ENCODE data around the gene FOXL1. TPM values are rescaled to one million over a fixed set of nuclear protein-coding genes. Genes with fewer than 3 reads are reported as not detected.
"Not testable (repeated sequence)": the region's sequence is repeated elsewhere in the genome, so short reads cannot be mapped to it uniquely, and the experiment has no call there.

Gene FOXL1
- total RNA-seq, 8 experiments from 2014 or later, result 0.09 to 12.6 (median 0.38) TPM; not detected in 1

DNA sequence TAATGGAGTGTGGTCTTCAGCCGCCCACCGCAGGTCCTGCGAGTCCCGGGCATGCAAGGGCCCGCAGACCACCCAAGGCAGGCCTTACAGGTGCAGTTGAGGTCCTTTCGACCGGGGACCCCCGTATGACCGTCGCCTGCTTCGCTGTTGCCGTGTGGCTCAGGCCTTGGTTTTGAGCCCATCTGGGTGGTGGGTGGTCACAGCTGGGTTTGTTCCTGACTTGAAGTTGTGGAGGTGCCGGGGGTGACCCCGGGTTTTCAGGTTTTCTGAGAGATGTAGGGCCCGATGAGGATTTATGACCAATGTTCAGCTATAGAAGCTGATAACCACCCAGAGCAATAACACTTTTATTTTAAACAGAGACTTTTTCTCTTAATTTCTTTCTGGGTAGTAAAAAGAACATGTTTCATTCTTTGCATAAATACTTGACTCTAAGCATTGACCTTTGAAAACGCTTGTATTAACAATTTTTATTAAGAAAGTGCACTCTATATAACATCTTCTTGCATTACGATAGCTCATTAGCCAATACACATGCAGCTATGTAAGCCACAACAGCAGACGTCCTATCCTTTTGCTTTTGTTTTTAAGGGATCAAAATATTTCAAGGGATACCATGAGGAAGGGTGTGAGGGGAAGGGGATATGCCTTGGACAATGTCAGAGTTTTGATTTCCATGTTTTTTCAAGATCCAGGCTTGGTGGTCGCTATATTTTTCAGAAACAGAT lies 1.9 kb downstream of the FOXL1 start:
- H3K27ac ChIP-seq, result no peak overlapping the region
- ATAC-seq (replicated peaks in 6 of 8), result no peak
- no peak overlapping the region for H3K4me3 ChIP-seq
- peaks cover 0 to 15% of the 10 kb centered on the region in 2 donors for H3K4me1 ChIP-seq (replicated peaks in 1 of 2)
- in situ Hi-C loops (cut with MboI; ENCODE audit: low pct_unique_long_range_greater_than_20kb in 2 of 9, low sequenced_read_pairs in 9 of 9, unreplicated experiment in 9 of 9), result loop anchor here in 2 of 9 experiments (25.0 kb wide), 2 partner anchors 182 to 232 kb away; no protein-coding TSS in a partner anchor
- 15 to 81% (median 66%) methylated on average over 1 to 15 of the region's 19 CpGs for WGBS, 10 experiments

DNA sequence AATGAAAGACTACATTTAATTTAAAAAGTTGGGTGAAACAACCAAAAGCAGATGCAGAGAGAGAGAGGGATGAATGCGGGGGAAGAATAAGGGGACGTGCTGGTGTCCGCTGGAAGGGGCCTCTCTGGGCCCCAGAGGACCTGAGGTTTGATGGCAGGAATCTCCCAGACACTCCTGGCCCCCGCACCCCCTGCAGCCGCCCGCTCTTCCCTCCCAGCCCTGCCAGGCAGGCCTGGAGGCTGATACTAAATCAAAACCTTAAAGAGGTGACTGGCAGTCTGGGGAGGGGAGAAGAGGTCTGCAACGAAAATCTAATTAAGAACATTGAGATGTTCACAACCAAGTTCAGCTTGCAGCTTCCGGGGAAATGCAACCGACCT lies 2.4 kb downstream of the FOXL1 start:
- H3K4me1 ChIP-seq (replicated peaks in 1 of 2), result peaks cover 0 to 12% of the 10 kb centered on the region in 2 donors
- no peak overlapping the region for H3K27ac ChIP-seq
- no peak for ATAC-seq (replicated peaks in 6 of 8)
- in situ Hi-C loops (cut with MboI; ENCODE audit: low pct_unique_long_range_greater_than_20kb in 2 of 9, low sequenced_read_pairs in 9 of 9, unreplicated experiment in 9 of 9), result loop anchor here in 2 of 9 experiments (25.0 kb wide), 2 partner anchors 182 to 232 kb away; no protein-coding TSS in a partner anchor
- WGBS, 10 experiments, result 50 to 86% (median 80%) methylated on average over 1 to 4 of the region's 9 CpGs; no CpG with 5 or more reads in 3 of the 10 experiments
- no peak overlapping the region for H3K4me3 ChIP-seq

DNA sequence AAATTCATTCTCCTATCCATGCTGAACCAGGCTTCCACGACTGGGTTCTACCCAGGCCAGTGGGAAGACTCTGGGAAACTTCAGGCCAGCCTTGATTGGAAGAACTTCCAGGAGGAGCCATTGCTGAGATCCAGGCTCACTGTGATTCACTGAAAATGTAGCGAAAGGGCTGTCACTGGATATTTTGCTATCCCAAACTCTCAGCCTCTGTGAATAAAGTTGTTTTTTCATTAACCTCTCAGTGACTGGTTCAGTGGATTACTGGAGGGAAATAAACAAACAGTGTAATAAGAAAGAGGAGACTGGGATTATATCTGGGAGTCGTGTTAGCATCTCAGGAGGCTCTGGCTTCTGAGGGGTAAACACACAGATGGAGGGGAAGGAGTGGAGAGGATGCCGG lies 3.1 kb downstream of the FOXL1 start:
- Histone ChIP-seq H3K4me1 (replicated peaks in 1 of 2) (peaks cover 0 to 12% of the 10 kb centered on the region in 2 donors), H3K27ac (no peak overlapping the region), H3K4me3 (no peak overlapping the region)
- in situ Hi-C loops (cut with MboI; ENCODE audit: low pct_unique_long_range_greater_than_20kb in 2 of 9, low sequenced_read_pairs in 9 of 9, unreplicated experiment in 9 of 9), result loop anchor here in 2 of 9 experiments (25.0 kb wide), 2 partner anchors 181 to 231 kb away; no protein-coding TSS in a partner anchor
- WGBS, 10 experiments, result 50 to 100% (median 75%) methylated on average over 1 to 4 of the region's 4 CpGs; no CpG with 5 or more reads in 2 of the 10 experiments
- ATAC-seq (replicated peaks in 6 of 8), result no peak

DNA sequence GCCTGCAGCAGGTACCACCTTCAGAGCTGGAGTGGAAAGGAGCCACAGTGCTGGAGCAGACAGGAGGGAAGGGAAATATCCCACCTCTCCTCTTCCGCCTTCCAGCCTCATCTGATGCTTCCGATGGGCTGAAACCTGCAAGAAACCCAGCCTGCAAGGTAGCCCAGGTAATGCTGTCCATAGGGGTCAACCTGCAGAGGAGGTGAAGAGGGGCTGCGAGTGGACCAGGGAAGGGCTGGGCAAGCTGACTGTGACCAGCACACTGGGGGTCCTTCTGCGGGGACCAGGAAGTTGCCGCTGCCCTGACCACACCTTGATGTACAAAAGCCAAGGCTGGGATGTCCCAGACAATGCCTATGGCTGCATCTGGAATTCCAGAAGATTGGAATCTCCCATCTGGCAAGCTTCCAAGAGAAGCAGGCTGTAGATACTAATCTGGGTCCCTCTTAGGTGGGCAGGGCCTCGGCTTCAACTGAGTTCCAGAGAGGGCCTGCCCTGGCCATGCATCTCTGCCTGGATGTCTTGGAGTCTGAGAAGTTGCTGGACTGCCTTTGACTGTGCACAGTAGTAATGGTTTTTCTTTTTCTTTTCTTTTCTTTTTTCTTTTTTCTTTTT lies 5.8 kb downstream of the FOXL1 start:
- WGBS, 10 experiments, result 0 to 100% (median 83%) methylated on average over 1 to 2 of the region's 6 CpGs; no CpG with 5 or more reads in 3 of the 10 experiments
- in situ Hi-C loops (cut with MboI; ENCODE audit: low pct_unique_long_range_greater_than_20kb in 2 of 9, low sequenced_read_pairs in 9 of 9, unreplicated experiment in 9 of 9), result loop anchor here in 2 of 9 experiments (25.0 kb wide), 2 partner anchors 178 to 228 kb away; no protein-coding TSS in a partner anchor
- peak in 1 of 8 experiments; percentile 44 for ATAC-seq (replicated peaks in 6 of 8)
- H3K4me1 ChIP-seq (replicated peaks in 1 of 2), result no peaks in the 10 kb centered on the region
- H3K4me3 ChIP-seq, result no peak overlapping the region
- H3K27ac ChIP-seq, result no peak overlapping the region

- ATAC-seq (replicated peaks in 6 of 8), result no peak
- Histone ChIP-seq H3K4me3 (no peak overlapping the region), H3K4me1 (replicated peaks in 1 of 2) (no peaks in the 10 kb centered on the region), H3K27ac (no peak overlapping the region)
- WGBS, 10 experiments, result 26 to 100% (median 78%) methylated on average over 1 to 10 of the region's 12 CpGs
- in situ Hi-C loops (cut with MboI; ENCODE audit: low pct_unique_long_range_greater_than_20kb in 2 of 9, low sequenced_read_pairs in 9 of 9, unreplicated experiment in 9 of 9), result loop anchor here in 2 of 9 experiments (25.0 kb wide), 2 partner anchors 177 to 227 kb away; no protein-coding TSS in a partner anchor
Observed at GRCh38 chr16:86584726-86585721, 6.7 kb downstream of the FOXL1 start.

GRCh38 chr16:86585821-86586611 lies 7.7 kb downstream of the FOXL1 start:
- no peak overlapping the region for H3K4me3 ChIP-seq

DNA sequence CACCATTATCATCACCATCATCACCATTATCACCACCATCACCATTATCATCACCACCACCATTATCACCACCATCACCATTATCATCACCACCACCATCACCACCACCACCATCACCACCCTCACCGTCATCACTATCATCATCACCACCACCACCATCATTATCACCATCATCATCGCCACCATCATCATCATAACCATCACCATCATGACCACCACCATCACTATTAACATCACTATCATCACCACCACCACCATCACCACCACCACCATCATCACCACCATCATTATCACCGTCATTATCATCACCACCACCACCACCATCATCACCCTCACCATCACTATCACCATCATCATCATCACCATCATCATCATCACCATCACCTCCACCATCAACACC lies 9.1 kb downstream of the FOXL1 start:
- no peak overlapping the region for H3K4me3 ChIP-seq
- WGBS, 10 experiments, result 72 to 100% (median 89%) methylated on average over 1 to 3 of the region's 3 CpGs; no CpG with 5 or more reads in 2 of the 10 experiments
- no peak for ATAC-seq (replicated peaks in 6 of 8)
- no peaks in the 10 kb centered on the region for H3K4me1 ChIP-seq (replicated peaks in 1 of 2)
- H3K27ac ChIP-seq, result no peak overlapping the region
- in situ Hi-C loops (cut with MboI; ENCODE audit: low pct_unique_long_range_greater_than_20kb in 2 of 9, low sequenced_read_pairs in 9 of 9, unreplicated experiment in 9 of 9), result loop anchor here in 2 of 9 experiments (25.0 kb wide), 2 partner anchors 175 to 225 kb away; no protein-coding TSS in a partner anchor

More at GRCh38 chr16:86585821-86586611, 7.7 kb downstream of the FOXL1 start:
- in situ Hi-C loops (cut with MboI; ENCODE audit: low pct_unique_long_range_greater_than_20kb in 2 of 9, low sequenced_read_pairs in 9 of 9, unreplicated experiment in 9 of 9), result loop anchor here in 2 of 9 experiments (25.0 kb wide), 2 partner anchors 176 to 226 kb away; no protein-coding TSS in a partner anchor
- Histone ChIP-seq H3K4me1 (replicated peaks in 1 of 2) (no peaks in the 10 kb centered on the region), H3K27ac (no peak overlapping the region)
- peak in 3 of 8 experiments; percentile 75 to 95 (median 91) for ATAC-seq (replicated peaks in 6 of 8)
- WGBS, 10 experiments, result 0 to 94% (median 52%) methylated on average over 1 to 10 of the region's 10 CpGs; no CpG with 5 or more reads in 1 of the 10 experiments

DNA sequence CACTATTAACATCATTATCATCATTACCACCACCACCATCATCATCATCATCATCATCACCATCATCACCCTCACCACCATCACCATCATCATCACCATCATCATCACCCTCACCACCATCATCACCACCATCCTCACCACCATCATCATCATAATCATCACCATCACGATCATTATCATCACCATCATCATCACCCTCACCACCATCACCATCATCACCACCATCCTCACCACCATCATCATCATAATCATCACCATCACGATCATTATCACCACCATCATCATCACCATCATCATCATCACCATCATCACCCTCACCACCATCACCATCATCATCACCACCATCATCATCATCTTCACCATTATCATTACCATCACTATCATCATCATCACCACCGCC lies 9.6 kb downstream of the FOXL1 start:
- H3K4me1 ChIP-seq (replicated peaks in 1 of 2); ATAC-seq (replicated peaks in 6 of 8); H3K4me3 ChIP-seq; H3K27ac ChIP-seq: not testable (repeated sequence)
- in situ Hi-C loops (cut with MboI; ENCODE audit: low pct_unique_long_range_greater_than_20kb in 2 of 9, low sequenced_read_pairs in 9 of 9, unreplicated experiment in 9 of 9), result loop anchor here in 2 of 9 experiments (25.0 kb wide), 2 partner anchors 174 to 224 kb away; no protein-coding TSS in a partner anchor
- 50 to 98% (median 81%) methylated on average over 1 to 3 of the region's 3 CpGs for WGBS, 10 experiments

DNA sequence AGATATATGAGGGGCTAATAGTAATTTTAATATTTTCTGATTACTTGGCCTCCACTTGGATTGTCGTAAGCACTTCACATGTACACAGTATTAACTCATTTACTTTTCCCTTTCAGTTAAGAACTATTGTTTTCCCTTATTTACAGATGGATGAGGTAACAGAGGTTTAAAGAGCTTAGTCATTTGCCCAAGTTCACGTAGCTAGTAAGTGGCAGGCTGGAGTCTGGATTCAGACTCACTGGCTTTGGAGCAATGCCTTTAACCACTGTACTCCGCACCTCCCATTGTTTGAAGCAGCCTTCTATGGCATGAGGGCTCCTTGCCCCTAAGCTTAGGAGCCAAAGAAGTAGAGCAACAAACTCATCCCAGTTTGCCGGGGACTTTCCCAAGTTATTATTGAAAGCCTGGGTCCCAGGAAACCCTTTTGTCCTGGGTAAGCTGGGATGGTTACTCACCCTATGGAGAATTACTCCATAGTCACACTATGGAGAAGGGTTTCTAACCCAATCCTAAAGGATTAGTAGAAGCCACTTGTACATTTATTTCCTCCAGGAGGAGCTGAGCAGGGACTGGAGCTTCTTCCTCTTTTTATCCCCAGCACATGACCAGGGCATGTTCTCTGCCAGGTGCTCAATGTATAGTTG lies 12.3 kb downstream of the FOXL1 start:
- no peak overlapping the region for H3K27ac ChIP-seq

DNA sequence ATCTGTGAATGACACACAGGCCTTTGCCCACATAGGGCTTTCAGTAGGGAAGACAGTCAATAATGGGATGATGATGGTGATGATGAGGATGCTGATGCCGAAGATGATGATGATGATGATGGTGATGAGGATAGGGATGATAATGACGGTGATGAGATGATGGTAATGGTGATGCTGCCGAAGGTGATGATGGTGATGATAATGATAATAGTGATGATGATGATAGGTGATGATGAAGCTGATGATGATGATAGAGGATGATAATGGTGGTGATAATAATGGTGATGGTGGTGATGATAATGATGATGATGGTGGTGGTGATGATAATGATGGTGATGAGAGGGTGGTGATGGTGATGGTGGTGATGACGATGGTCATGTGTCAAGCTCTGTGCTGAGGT lies 12.9 kb downstream of the FOXL1 start:
- ATAC-seq (replicated peaks in 6 of 8), result no peak
- in situ Hi-C loops (cut with MboI; ENCODE audit: low pct_unique_long_range_greater_than_20kb in 2 of 9, low sequenced_read_pairs in 9 of 9, unreplicated experiment in 9 of 9), result loop anchor here in 2 of 9 experiments (25.0 kb wide), 2 partner anchors 171 to 221 kb away; no protein-coding TSS in a partner anchor
- 67 to 100% (median 92%) methylated on average over 1 to 4 of the region's 4 CpGs; no CpG with 5 or more reads in 1 of the 10 experiments for WGBS, 10 experiments

More for the DNA sequence above, 12.3 kb downstream of the FOXL1 start:
- no peak overlapping the region for H3K4me3 ChIP-seq
- in situ Hi-C loops (cut with MboI; ENCODE audit: low pct_unique_long_range_greater_than_20kb in 2 of 9, low sequenced_read_pairs in 9 of 9, unreplicated experiment in 9 of 9), result loop anchor here in 2 of 9 experiments (25.0 kb wide), 2 partner anchors 172 to 222 kb away; no protein-coding TSS in a partner anchor
- ATAC-seq (replicated peaks in 6 of 8), result peak in 3 of 8 experiments; percentile 12 to 53 (median 32)
- peaks cover 0 to 2% of the 10 kb centered on the region in 2 donors for H3K4me1 ChIP-seq (replicated peaks in 1 of 2)
- WGBS, 10 experiments, result 44 to 100% (median 75%) methylated on average over 1 to 4 of the region's 4 CpGs; no CpG with 5 or more reads in 3 of the 10 experiments

More for the DNA sequence above, 12.9 kb downstream of the FOXL1 start:
- no peak overlapping the region for H3K27ac ChIP-seq
- H3K4me3 ChIP-seq, result no peak overlapping the region
- H3K4me1 ChIP-seq (replicated peaks in 1 of 2), result peaks cover 0 to 2% of the 10 kb centered on the region in 2 donors

Measured in motor neuron (in vitro differentiated cells).